HG03139 (cell line): ENCODE measurements around the gene NCOA6.
"Not testable (repeated sequence)": the region's sequence is repeated elsewhere in the genome, so short reads cannot be mapped to it uniquely, and the experiment has no call there.

Source experiments
- ATAC-seq: cut with Tn5 transposase; IDR thresholded peaks from one replicate; pipeline ENCODE4 v1.9.1; 2021; ENCODE audit not compliant: unreplicated experiment

The NCOA6 gene

GRCh38 chr20:34831936-34832335 lies 6.5 kb upstream of the NCOA6 start:
- ATAC-seq: no peak

- no peak for ATAC-seq
These were observed 3.7 kb upstream of the NCOA6 start for GRCh38 chr20:34829191-34829590.

- ATAC-seq: peak; percentile 51
These were observed 483 bp downstream of the NCOA6 start for GRCh38 chr20:34824806-34825529.

GRCh38 chr20:34824452-34824805 lies 1.0 kb downstream of the NCOA6 start:
- no peak for ATAC-seq

GRCh38 chr20:34824026-34824425 lies 1.4 kb downstream of the NCOA6 start:
- no peak for ATAC-seq

- ATAC-seq: no peak
These were observed 4.5 kb downstream of the NCOA6 start for GRCh38 chr20:34820805-34821578.

GRCh38 chr20:34817801-34818200 lies 7.7 kb downstream of the NCOA6 start:
- no peak for ATAC-seq

GRCh38 chr20:34817072-34817471 lies 8.4 kb downstream of the NCOA6 start:
- no peak for ATAC-seq

GRCh38 chr20:34815636-34816035 lies 9.8 kb downstream of the NCOA6 start:
- no peak for ATAC-seq

- ATAC-seq: no peak
These were observed 16.9 kb downstream of the NCOA6 start for GRCh38 chr20:34808583-34808982.

- not testable (repeated sequence) for ATAC-seq
These were observed 17.4 kb downstream of the NCOA6 start for GRCh38 chr20:34807944-34808465.

- no peak for ATAC-seq
These were observed 19.2 kb downstream of the NCOA6 start for GRCh38 chr20:34806255-34806654.

- no peak for ATAC-seq
These were observed 26.6 kb downstream of the NCOA6 start for GRCh38 chr20:34798871-34799270.

GRCh38 chr20:34798328-34798727 lies 27.1 kb downstream of the NCOA6 start:
- ATAC-seq: no peak

- no peak for ATAC-seq
These were observed 28.1 kb downstream of the NCOA6 start for GRCh38 chr20:34797012-34797995.

- no peak for ATAC-seq
These were observed 31.4 kb downstream of the NCOA6 start for GRCh38 chr20:34794006-34794585.

GRCh38 chr20:34792687-34793363 lies 32.6 kb downstream of the NCOA6 start:
- ATAC-seq: no peak

- no peak for ATAC-seq
These were observed 34.0 kb downstream of the NCOA6 start for GRCh38 chr20:34791289-34792020.

GRCh38 chr20:34781220-34781619 lies 44.2 kb downstream of the NCOA6 start:
- ATAC-seq: no peak
